ENCODE measurements around the gene ALDH1A2.

ALDH1A2 gene

GRCh38 chr15:58053315-58054153 lies 12.0 kb downstream of the ALDH1A2 start:
- no peak for DNase-seq (ENCODE audit: extremely low read depth, insufficient read length)
- no peak for TF ChIP-seq CTCF (IDR thresholded peaks at IDR 0.05; ENCODE audit: insufficient read depth, low read length, poor library complexity, severe bottlenecking)
- Histone ChIP-seq H3K4me3 (replicated peaks; ENCODE audit: low read depth, low read length) (no peak overlapping the region), H3K36me3 (ENCODE audit: control insufficient read depth, insufficient read depth, low read length) (no peaks in the 10 kb centered on the region), H3K27me3 (replicated peaks; ENCODE audit: control insufficient read depth, insufficient read depth, low read length) (no peaks in the 10 kb centered on the region; the same call in 1 of the 2 replicates)

GRCh38 chr15:58052334-58052733 lies 13.2 kb downstream of the ALDH1A2 start:
- no peak overlapping the region for H3K4me3 ChIP-seq (replicated peaks; ENCODE audit: low read depth, low read length)
- no peak for DNase-seq (ENCODE audit: extremely low read depth, insufficient read length)
- no peak for TF ChIP-seq CTCF (IDR thresholded peaks at IDR 0.05; ENCODE audit: insufficient read depth, low read length, poor library complexity, severe bottlenecking)
- no peaks in the 10 kb centered on the region; the same call in 1 of the 2 replicates for H3K27me3 ChIP-seq (replicated peaks; ENCODE audit: control insufficient read depth, insufficient read depth, low read length)
- no peaks in the 10 kb centered on the region for H3K36me3 ChIP-seq (ENCODE audit: control insufficient read depth, insufficient read depth, low read length)

GRCh38 chr15:58049520-58050227 lies 15.8 kb downstream of the ALDH1A2 start:
- Histone ChIP-seq H3K27me3 (replicated peaks; ENCODE audit: control insufficient read depth, insufficient read depth, low read length) (no peaks in the 10 kb centered on the region; the same call in 1 of the 2 replicates), H3K36me3 (ENCODE audit: control insufficient read depth, insufficient read depth, low read length) (no peaks in the 10 kb centered on the region), H3K4me3 (replicated peaks; ENCODE audit: low read depth, low read length) (no peak overlapping the region)
- no peak for DNase-seq (ENCODE audit: extremely low read depth, insufficient read length)
- no peak for TF ChIP-seq CTCF (IDR thresholded peaks at IDR 0.05; ENCODE audit: insufficient read depth, low read length, poor library complexity, severe bottlenecking)

- Histone ChIP-seq H3K4me3 (replicated peaks; ENCODE audit: low read depth, low read length) (no peak overlapping the region), H3K27me3 (replicated peaks; ENCODE audit: control insufficient read depth, insufficient read depth, low read length) (no peaks in the 10 kb centered on the region; the same call in 1 of the 2 replicates), H3K36me3 (ENCODE audit: control insufficient read depth, insufficient read depth, low read length) (no peaks in the 10 kb centered on the region)
- no peak for TF ChIP-seq CTCF (IDR thresholded peaks at IDR 0.05; ENCODE audit: insufficient read depth, low read length, poor library complexity, severe bottlenecking)
- no peak for DNase-seq (ENCODE audit: extremely low read depth, insufficient read length)
Measured at GRCh38 chr15:58048261-58048660, 17.2 kb downstream of the ALDH1A2 start.

- no peak for TF ChIP-seq CTCF (IDR thresholded peaks at IDR 0.05; ENCODE audit: insufficient read depth, low read length, poor library complexity, severe bottlenecking)
- Histone ChIP-seq H3K36me3 (ENCODE audit: control insufficient read depth, insufficient read depth, low read length) (no peaks in the 10 kb centered on the region), H3K27me3 (replicated peaks; ENCODE audit: control insufficient read depth, insufficient read depth, low read length) (no peaks in the 10 kb centered on the region), H3K4me3 (replicated peaks; ENCODE audit: low read depth, low read length) (no peak overlapping the region)
- DNase-seq (ENCODE audit: extremely low read depth, insufficient read length): no peak
Measured at GRCh38 chr15:58047149-58047548, 18.4 kb downstream of the ALDH1A2 start.
